GM12864 (cell line): ENCODE results near the gene KRTAP5-1.

Experiments
- DNase-seq: peaks from one replicate; pipeline ENCODE4 v3.0.0-alpha.2; 2011; ENCODE audit warnings: low read depth
- H3K4me3 ChIP-seq: 2 replicates; pipeline ENCODE4 v1.5.1; 2011; ENCODE audit warnings: mild to moderate bottlenecking, low read depth, low read length, control low read depth
- TF ChIP-seq, protein P1 (sequence below): IDR thresholded peaks from 2 replicates; pipeline ENCODE4 v1.5.1; 2011; ENCODE audit warnings: low read depth, mild to moderate bottlenecking, moderate library complexity, low read length, control low read depth, inconsistent platforms; ENCODE audit errors: missing control alignments

Gene KRTAP5-1

DNA sequence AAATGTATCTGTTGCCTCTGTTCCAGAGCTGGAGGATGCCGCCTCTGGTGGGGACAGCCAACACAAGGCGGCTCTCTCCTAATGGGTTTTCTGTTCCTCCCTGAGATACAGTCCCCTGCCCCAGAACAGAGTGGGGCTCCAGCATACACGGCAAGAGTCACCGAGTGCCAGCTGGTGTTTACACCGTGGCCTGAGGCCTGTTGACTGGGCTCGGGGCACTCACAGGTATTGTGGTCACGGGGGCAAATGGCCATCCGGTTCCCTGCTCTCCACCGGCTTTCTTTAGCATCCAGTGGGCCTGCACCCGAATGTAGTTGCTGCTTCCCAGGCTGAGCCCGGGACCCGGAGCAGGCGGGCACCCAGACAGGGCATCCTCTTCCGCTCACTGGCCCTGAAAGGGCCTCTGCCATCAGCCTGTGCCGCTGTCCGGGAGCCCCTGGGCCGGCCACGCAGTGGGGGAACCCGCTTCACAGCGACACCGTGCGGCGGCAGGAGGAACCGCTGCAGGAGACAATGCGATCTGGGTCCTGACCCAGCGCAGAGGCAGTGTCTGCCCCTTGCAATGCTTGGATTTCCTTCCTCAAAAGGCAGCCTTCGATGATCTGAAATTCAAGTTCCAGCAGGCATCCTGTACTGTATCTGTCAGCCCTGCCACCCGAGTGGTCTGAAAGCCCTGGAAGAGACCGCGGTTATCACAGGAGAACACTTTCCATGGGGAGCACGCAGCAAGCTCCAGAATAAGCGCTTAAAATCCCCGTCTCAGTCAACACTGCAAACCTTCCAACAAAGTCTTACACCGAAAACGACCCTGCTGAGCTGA, 43.6 kb upstream of the KRTAP5-1 start:
- no peak for DNase-seq
- H3K4me3 ChIP-seq, result no peak overlapping the region
- TF ChIP-seq, protein P1, sequence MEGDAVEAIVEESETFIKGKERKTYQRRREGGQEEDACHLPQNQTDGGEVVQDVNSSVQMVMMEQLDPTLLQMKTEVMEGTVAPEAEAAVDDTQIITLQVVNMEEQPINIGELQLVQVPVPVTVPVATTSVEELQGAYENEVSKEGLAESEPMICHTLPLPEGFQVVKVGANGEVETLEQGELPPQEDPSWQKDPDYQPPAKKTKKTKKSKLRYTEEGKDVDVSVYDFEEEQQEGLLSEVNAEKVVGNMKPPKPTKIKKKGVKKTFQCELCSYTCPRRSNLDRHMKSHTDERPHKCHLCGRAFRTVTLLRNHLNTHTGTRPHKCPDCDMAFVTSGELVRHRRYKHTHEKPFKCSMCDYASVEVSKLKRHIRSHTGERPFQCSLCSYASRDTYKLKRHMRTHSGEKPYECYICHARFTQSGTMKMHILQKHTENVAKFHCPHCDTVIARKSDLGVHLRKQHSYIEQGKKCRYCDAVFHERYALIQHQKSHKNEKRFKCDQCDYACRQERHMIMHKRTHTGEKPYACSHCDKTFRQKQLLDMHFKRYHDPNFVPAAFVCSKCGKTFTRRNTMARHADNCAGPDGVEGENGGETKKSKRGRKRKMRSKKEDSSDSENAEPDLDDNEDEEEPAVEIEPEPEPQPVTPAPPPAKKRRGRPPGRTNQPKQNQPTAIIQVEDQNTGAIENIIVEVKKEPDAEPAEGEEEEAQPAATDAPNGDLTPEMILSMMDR, result peak; percentile 89

DNA sequence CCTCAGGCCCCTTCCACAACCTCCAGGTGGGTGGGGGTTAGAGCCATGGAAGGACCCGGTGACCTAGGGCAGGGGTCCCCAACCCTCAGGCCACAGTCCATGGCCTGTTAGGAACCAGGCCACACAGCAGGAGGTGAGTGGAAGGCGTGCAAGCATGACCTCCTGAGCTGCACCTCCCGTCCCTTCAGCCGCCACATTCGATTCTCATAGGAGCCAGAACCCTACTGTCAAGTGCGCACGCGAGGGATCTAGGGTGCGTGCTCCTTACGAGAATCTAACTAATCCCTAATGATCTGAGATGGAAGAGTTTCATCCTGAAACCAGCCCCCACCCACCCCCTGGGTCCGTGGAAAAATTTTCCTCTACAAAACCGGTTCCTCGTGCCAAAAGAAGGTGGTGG, 40.5 kb upstream of the KRTAP5-1 start:
- TF ChIP-seq, protein P1, result no peak
- H3K4me3 ChIP-seq, result no peak overlapping the region
- no peak for DNase-seq

DNA sequence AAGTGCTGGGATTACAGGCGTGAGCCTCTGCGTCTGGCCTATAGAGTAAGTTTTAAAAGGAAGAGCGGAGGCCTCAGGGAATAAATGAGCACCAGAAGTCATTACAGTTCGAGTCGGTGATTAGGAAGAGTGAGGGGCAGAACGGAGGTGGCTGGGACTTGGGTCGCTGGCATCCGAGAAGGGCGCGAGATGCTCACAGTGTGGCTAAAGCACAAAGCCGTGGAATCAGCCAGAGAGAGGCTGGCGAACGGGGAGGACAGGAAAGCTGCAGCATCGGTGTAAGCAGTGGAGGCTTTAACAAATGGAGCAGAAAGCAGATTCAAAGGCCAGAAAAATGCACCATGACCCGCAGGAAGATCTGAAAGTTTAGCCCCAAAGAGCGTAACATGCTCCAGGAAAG, 39.5 kb upstream of the KRTAP5-1 start:
- TF ChIP-seq, protein P1, result no peak
- no peak for DNase-seq
- no peak overlapping the region for H3K4me3 ChIP-seq

DNA sequence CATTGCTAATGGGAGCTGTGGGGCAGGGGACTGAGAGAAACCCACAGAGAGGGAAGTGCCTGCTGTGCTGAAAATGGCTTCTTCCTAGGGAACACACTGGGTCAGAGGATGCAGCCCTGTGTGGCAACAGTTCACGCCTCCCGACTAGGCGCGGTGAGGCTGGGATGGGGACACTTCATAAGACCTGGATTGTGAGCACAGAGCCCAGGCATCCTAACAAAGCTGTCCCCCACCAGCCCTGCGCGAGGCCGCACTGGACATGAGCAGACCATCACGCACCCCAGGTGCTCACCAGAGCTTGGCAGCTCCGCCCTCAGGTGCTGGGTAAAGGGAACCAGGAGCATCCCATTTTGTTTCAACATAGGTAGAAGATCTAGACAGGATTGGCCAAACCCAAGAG, 38.6 kb upstream of the KRTAP5-1 start:
- no peak for DNase-seq
- TF ChIP-seq, protein P1, result no peak
- no peak overlapping the region for H3K4me3 ChIP-seq

DNA sequence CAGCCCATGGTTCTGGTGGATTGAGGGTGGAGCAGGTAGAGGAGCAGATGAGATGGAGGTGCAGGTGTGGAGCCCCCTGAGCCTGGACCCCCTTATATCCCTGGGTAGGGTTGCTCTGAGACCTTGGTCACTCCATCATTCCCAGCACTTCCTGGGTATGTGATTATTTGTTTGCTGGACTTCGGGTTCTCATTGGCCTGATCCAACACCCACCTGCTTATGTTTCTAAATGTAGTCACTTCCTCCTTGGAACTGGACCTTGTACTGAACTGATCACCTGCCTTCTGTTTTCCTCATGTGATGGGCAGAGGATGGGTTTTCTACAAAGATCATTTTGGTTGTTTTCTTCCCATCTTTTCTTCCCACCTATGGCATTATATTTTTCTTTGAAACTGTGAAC, 37.0 kb upstream of the KRTAP5-1 start, which contains the start of gene KRTAP5-4:
Gene KRTAP5-4, minus strand, starts transcription at position 53 of the 400 bp plus-strand sequence. Its CDS starts 45 bp downstream, at position 8.
- no peak within 1 kb of the TSS for H3K4me3 ChIP-seq
- TF ChIP-seq, protein P1, result no peak
- DNase-seq, result no peak

DNA sequence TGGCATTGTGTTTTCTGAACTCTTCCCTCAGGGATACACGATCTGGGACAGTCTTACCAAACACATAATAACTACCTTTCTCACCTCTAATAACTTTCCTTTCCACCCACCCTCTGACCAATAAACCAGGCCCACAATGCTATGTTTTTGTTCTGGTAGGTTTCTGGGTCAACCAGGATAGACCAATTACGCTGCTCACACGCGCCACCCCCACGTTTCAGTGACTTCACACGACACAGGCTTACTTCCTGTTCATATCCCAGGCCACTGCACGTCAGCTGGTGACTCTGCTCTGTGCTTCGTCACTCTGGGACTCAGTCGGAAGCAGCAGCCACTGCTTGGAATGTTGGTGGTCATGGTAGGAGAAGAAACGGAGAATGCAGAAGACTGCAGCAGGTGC, 34.4 kb upstream of the KRTAP5-1 start:
- DNase-seq, result no peak
- no peak overlapping the region for H3K4me3 ChIP-seq
- TF ChIP-seq, protein P1, result no peak

DNA sequence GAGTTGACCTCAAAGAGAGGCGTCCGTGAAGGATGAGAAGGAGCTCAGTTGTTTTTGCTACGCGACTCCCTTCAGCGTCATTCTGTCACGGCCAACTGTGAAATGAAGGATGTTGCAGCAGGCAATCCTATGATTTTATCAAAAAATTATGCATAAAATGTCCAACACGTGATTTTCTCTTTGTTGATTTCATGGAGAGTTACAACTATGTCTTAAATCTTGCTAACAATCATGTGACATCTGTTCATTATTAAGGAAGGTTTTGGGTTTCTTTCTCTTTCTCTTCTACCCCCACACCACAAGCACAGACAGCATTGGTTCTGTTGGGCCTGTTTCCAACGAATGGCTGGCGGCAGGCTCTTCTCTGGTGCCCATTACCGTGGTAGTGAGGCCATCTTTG, 33.1 kb upstream of the KRTAP5-1 start:
- DNase-seq, result no peak
- H3K4me3 ChIP-seq, result no peak overlapping the region
- TF ChIP-seq, protein P1, result no peak
